Stimulated activated CD4-positive, alpha-beta T cell treated with anti-CD3 and anti-CD28 coated beads, Interleukin-2, amount 100 ng/mL, for 4 hours (primary cell): ENCODE data around the gene PRSS12.

Experiments
- DNase-seq: peaks from one replicate; pipeline ENCODE4 v3.0.0-alpha.2; 2020; ENCODE audit warnings: low read depth

PRSS12 gene

DNA sequence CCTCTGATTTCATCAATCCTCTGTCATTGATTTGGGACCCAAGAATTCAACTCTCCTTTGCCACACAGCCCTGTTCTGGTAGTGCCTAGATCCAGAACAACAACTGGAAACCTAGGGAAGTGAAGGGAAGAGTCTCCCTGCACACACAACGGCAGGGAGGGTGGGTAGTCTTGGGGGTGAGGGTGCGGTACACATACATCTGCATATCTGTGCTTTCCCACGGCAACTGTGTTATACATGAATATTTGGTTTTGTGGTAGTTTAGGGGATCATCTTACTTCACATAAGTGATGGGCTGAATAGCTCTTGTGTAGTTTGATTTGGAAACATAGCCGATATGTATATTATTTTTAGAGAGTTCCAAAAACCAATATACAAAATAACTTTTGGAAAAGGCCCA lies 3.3 kb upstream of the PRSS12 start:
- DNase-seq, result no peak

GRCh38 chr4:118354913-118355312 lies 2.1 kb upstream of the PRSS12 start:
- DNase-seq, result no peak

- DNase-seq, result no peak
These were observed 779 bp upstream of the PRSS12 start for GRCh38 chr4:118353534-118354030.

DNA sequence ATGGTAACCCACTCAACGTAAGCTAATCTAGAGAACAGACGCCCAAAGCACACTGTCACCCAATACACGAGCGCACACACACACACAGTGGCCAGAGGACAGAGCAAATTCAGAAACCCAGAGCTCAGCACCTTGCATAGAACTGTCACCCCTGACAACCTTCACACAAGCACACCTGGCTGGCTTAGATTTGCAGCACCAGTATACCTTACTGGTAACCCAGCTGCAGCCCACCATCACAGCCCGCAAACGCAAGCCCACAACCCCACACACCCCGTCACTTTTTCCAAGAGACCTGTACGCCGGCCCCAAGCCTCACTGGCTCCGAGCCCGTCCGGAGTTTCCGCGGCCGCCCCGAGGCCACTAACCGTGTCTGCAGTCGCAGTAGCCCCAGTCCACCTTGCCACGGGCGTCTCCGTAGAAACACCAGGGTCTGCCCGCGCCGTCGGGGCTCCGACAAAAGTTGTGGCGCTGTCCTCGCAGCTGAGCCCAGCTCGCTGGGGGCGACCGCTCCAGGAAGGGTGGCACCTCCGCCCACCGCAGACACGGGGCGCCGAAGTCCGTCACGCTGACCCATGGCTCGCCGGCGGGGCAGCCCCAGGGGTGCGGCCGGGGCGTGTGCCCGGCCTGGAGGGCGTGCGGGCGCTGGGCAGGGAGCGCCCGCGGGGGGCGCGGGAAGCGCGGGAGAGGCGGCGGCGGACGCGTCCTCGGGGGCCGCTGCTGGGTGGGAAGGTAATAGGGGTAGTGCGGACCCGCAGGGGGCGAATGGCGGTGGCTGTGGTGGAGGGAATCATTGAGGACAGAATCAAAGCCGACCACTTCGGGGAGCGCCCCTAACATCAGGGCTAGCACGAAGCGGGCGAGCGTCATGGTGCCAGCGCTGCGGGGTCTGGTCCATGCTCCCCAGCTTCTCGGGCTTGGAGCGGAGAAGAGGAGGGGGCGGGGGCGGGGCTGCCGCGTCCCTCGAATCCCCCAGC lies 664 bp downstream of the PRSS12 start:
- no peak for DNase-seq

GRCh38 chr4:118350961-118351360 lies 1.8 kb downstream of the PRSS12 start:
- DNase-seq, result no peak

DNA sequence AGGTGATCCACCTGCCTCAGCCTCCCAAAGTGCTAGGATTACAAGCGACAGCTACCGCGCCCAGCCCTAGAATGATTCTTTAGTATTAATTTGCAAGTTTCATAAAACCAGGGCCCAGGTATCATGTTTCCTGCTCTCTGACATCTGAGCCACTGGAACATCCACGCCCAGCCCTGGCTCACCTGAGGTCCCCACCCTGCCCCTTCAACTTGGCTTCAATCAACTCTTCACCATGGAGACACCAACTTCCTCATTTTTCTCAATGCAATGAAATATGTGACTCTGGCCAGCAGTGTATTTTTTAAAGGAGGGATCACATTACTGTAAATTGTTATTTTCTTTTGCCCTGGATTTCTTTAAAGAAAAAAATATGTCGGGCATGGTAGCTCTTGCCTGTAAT lies 3.9 kb downstream of the PRSS12 start:
- no peak for DNase-seq

DNA sequence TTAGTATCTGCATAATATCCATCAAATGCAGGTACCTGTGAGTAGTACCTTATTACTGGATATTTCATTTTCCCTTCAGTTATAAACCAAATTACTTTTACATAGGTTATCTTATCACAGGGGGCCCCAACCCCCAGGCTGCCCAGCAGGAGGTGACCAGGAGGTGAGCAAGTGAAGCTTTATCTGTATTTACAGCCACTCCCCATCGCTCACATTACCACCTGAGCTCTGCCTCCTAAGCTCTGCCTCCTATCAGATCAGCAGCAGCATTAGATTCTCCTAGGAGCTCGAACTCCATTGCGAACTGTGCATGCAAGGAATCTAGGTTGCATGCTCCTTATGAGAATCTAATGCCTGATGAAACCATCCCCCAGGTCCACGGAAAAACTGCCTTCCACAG lies 6.3 kb downstream of the PRSS12 start:
- DNase-seq, result no peak

DNA sequence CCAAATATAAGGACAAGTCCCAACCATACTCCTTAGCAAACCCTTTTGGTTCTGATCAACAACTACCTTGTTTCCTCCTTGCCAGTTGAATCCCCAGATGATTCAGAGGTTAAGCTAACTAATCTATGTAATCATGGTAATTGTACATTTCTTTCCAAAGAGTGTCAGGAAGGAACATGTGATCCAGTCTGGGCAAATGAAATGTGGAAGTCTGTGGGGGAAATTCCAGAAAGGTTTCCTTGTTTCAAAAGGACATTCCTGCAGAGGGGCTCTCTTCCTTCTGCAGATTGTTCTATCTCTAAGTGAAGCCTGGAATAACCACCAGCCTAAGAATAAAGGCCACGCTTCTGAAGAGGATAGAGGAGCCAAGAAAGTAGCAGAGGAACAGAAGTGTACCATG lies 7.0 kb downstream of the PRSS12 start:
- no peak for DNase-seq

DNA sequence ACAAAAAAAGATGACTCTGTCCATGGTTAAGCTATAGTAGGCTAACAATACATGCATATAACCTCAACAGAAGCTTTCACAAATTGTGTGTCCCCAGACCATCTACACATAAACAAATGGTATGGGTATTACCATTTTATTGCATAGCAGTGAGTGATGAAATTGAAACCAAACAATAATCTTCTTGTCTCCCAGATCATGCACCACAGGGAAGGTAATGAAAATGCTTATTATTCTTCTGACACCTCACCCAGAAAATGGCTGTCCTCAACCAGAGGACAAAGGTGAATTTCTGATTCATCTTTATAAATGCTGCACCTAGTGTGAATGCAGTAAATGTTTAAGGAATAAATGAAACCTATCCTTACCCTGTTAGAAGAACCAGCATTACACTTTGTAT lies 8.0 kb downstream of the PRSS12 start:
- DNase-seq, result no peak

- DNase-seq, result no peak
These were observed 9.3 kb downstream of the PRSS12 start for GRCh38 chr4:118343501-118343900.

DNA sequence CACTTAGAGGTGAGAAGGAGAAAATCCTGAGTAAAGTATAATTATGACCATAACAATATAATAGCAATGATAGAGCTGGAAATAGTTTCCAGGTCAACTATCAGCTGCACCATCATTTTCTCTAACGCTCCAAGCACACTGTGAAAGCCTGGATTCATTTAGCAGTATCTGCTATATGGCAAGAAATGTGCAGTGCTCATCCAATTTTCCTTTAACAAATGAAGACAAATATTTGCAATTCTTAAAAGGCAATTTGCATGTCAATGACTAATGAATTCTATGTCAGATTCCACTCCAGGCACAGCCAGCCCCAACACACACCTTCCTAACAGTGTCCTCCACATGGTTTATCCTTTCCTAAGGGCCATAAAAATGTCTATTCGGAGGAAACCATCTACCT lies 12.7 kb downstream of the PRSS12 start:
- DNase-seq, result no peak

DNA sequence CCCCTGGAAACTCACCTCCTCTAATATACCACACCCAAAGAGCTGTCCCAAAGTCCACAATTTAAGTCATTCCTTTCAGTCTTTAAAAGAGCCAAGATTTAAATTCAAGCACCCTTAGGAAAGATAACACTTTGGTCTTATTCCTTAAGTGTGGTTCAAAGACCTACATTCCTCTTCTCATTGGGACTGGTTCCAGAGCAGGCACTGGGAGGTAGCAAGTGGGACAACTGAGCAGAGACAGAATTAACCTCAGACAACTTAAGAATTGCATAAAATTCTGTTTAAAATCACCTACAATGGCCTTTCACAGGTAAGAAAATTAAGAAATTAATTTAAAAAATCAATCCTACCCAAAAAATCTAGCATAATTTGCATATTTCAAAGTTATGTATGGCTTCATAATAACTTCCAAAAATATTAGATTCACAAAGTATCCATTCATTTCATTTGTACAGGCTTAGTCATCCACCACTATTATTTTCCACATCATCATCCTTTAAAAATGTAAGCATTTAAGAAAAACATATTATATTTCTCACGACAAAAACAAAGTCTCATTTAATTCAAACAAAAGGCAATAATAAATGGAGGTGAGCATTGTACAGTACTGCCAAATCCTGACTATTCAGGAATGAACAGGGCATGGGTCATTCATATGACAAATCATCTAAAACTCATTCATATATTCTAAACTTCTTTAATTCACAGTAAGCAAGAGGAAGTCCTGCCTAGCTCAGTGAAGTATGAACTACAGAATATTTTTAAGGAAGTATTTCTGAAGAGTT lies 13.6 kb downstream of the PRSS12 start:
- no peak for DNase-seq

DNA sequence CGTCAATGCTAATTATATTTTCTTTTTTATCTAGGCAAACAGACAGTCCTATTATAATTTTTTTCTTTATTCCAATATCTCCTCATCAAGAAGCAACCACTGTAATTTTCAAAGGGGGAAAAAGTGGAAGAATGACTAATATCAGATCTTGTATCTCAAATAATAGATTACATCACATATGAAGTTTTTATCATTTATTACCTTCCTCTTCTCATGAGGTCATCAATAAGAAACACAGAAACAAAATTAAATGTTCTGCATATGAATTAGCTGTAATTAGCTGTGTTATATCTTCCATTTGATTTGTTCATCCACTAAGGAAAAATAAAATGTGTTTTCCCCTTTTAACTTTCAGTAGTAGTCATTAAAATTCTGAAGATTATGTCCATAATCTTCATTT lies 14.3 kb downstream of the PRSS12 start:
- no peak for DNase-seq

DNA sequence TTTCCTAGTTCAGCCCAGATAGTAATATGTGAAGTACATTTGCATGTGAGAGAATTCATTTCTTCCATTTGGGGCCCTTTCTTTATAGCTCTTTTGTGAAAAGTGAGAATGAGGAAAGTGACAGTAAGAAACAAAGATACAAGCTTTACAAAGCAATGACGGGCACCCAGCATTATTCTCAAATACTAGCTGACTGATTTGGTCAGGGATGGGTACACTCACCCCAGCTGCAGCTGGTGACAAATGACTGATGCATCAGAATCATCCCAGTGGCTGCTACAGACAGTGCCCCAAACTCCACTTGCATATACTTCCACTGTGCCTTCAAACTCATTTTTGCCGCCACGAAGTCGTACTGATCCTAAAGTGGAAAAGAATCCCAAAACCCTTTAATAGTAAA lies 14.8 kb downstream of the PRSS12 start:
- no peak for DNase-seq

GRCh38 chr4:118335774-118336173 lies 17.0 kb downstream of the PRSS12 start:
- DNase-seq, result no peak

- DNase-seq, result no peak
These were observed 17.5 kb downstream of the PRSS12 start for GRCh38 chr4:118335324-118335723.

- DNase-seq, result no peak
These were observed 21.5 kb downstream of the PRSS12 start for GRCh38 chr4:118331352-118331751.

DNA sequence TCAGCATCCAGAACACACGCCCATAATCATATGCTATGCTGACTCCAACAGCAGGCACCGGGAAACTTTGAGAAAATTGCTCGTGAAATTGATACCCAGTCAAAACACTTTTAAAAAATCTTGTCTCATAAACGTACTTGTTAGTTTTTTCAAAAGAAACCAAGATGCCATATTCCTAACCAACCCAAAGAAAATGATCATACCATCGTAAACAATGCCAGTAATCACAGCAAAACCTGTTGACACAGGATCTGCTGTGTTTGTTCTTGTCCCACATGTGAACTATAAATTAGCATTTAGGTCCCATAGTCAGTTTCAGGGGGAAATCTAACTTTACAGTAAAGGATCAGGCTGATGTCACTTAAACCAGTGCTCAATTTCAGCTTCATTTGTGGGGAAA lies 23.0 kb downstream of the PRSS12 start:
- DNase-seq, result no peak

GRCh38 chr4:118327554-118328241 lies 25.1 kb downstream of the PRSS12 start:
- no peak for DNase-seq

- DNase-seq, result no peak
These were observed 26.2 kb downstream of the PRSS12 start for GRCh38 chr4:118326585-118326984.

DNA sequence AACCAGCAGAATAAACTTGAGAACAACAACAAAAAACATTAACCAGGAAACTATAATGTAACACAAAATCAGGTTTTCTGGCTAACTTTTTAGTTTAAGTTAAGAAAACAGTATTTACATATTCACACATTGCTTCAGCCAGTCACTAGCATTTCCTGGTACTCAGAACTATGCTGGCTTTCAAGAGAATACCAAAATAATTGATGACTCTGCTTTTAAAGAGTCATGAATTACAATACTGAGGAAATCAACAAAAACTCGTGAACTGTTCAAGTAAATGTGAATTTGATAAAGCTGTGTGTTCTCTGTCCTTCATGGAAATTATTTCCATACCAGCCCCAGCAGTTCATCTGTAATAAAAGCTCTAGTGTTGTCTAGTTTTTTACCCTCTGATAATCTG lies 27.4 kb downstream of the PRSS12 start:
- no peak for DNase-seq

DNA sequence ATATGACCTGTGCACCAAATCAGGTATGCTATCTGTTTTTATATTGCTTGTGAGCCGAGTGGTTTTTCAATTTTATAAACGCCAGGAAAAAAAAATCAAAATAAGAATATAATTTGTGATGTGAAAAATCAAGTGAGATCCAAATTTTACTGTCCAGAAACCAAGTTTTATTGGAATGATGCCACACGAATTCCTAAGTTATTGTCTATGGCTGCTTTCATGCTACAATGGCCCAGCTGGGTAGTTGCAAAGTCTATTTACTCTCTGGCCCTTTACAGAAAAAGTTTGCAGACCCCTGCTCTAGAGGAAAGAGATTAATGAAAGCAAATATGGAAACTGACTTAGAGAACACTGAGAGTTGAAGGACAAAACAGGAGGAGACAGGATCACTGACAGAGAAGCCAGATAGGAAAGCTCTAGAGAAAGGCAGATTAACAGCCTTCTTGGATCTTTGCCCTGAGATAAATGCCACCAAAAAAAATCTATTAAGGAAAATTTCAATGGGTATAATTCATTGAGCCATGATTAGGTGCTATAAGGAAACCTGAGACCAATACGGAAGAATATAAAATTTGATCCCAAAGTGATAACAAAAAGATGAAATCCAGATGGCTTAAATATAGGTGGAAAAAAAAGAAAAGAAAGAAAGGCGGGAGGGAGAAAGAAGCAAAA lies 29.8 kb downstream of the PRSS12 start:
- DNase-seq, result no peak
